Stromal cell of bone marrow (primary cell): Measurements from ENCODE around the gene POU6F2.

Source experiments
- DNase-seq: peaks from one replicate; pipeline ENCODE4 v3.0.0-alpha.2; 2012; ENCODE audit warnings: low read depth

The POU6F2 gene

GRCh38 chr7:39402034-39402433, 424.3 kb downstream of the POU6F2 start:
- DNase-seq, result no peak

- DNase-seq, result no peak
Measured at GRCh38 chr7:39404907-39405306, 427.2 kb downstream of the POU6F2 start.

- no peak for DNase-seq
Measured at GRCh38 chr7:39405581-39405980, 427.9 kb downstream of the POU6F2 start.

- DNase-seq, result no peak
Measured at GRCh38 chr7:39406467-39406866, 428.8 kb downstream of the POU6F2 start.

- DNase-seq, result no peak
Measured at GRCh38 chr7:39407137-39407536, 429.4 kb downstream of the POU6F2 start.

GRCh38 chr7:39407723-39408122, 430.0 kb downstream of the POU6F2 start:
- DNase-seq, result no peak

- DNase-seq, result no peak
Measured at GRCh38 chr7:39408906-39409305, 431.2 kb downstream of the POU6F2 start.

GRCh38 chr7:39410582-39410981, 432.9 kb downstream of the POU6F2 start:
- no peak for DNase-seq

GRCh38 chr7:39413636-39414223, 436.0 kb downstream of the POU6F2 start:
- DNase-seq, result no peak

- DNase-seq, result no peak
Measured at GRCh38 chr7:39414224-39415035, 436.7 kb downstream of the POU6F2 start.

- DNase-seq, result no peak
Measured at GRCh38 chr7:39415091-39415787, 437.5 kb downstream of the POU6F2 start.

GRCh38 chr7:39416866-39417265, 439.2 kb downstream of the POU6F2 start:
- no peak for DNase-seq

- no peak for DNase-seq
Measured at GRCh38 chr7:39417642-39418041, 439.9 kb downstream of the POU6F2 start.

- no peak for DNase-seq
Measured at GRCh38 chr7:39421251-39421650, 443.5 kb downstream of the POU6F2 start.

- no peak for DNase-seq
Measured at GRCh38 chr7:39421661-39422060, 444.0 kb downstream of the POU6F2 start.

- DNase-seq, result peak; percentile 45
Measured at GRCh38 chr7:39428221-39428620, 450.5 kb downstream of the POU6F2 start.

GRCh38 chr7:39429421-39429820, 451.7 kb downstream of the POU6F2 start:
- no peak for DNase-seq

- no peak for DNase-seq
Measured at GRCh38 chr7:39430441-39430840, 452.7 kb downstream of the POU6F2 start.

GRCh38 chr7:39430909-39431641, 453.4 kb downstream of the POU6F2 start:
- no peak for DNase-seq

- DNase-seq, result no peak
Measured at GRCh38 chr7:39432368-39432767, 454.7 kb downstream of the POU6F2 start.

GRCh38 chr7:39432807-39433416, 455.2 kb downstream of the POU6F2 start:
- no peak for DNase-seq

- no peak for DNase-seq
Measured at GRCh38 chr7:39433550-39433949, 455.8 kb downstream of the POU6F2 start.
